Right forelimb (tissue), 1 donor: Measurements from ENCODE around the gene CACFD1.

ENCODE experiments used
- DNase-seq: peaks from one replicate; pipeline ENCODE4 v3.0.0-alpha.2; 2018

Gene CACFD1

DNA sequence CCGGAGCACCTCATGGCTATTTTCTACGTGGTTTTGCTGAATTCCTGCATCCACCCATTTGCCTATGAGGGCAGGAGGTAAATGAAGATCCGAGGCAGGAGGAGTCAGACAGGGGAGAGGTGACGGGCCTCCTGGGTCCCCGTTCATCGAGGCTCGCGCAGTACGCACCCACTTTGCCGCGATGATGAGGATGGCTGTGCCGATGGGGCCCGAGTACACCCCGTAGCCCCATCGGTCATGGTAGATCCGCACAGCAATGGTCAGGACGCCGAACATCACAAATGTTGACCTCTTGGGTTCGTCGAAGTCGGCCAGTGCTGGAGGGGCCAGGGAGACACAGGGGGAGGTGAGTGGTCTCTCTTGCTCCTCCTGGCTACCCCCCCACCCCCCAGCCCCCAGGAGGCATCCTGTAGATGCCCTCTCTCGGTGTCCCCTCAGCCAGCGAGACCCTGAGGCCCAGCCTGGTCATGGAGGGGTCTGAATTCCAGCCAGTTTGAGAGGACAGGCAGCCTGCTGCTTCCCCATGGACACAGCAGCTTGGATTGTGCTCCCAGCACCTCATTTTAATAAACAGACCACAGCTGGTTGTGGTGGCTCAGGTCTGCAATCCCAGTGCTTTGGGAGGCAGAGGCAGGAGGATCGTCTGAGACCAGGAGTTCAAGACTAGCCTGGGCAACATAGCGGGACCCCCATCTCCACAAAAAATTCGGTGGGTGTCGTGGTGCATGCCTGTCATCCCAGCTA is 59.1 kb downstream of the CACFD1 start:
- no peak for DNase-seq

DNA sequence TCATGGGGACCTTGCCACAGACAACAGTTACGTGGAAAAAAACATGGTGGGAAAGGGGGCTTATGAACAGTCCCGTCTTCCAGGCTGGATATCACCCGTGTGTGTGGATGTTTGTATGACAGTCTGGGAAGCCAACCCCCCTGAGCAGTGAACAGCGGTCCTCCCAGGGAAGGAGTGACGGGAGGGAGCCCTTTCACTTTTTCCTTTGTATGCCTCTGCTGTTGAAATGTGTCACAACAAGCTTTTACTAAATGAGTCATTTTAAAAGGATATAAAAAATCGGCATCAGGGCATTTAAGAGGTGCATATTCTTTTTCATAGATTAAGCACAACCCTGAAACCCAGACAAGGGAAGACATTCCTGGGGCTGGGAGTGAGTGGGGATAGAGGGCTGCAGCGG is 59.9 kb downstream of the CACFD1 start:
- no peak for DNase-seq

GRCh38 chr9:133520121-133520835 is 60.5 kb downstream of the CACFD1 start:
- DNase-seq = no peak
